WTC11 (cell line): ENCODE results near the gene CCNQ. TPM values are rescaled to one million over a fixed set of nuclear protein-coding genes. Genes with fewer than 3 reads are reported as not detected.

Experiments used
- ATAC-seq: fragments of 200-7000 bp; cut with Tn5 transposase; 2 replicates; pipeline ENCODE4 v1.10.0; 2021; ENCODE audit warnings: mild to moderate bottlenecking, moderate library complexity
- CTCF ChIA-PET: fragments of 300-600 bp; sonication (Branson Sonifier 250); formaldehyde crosslinking; loops from one replicate; lab custom pipeline; 2021; ENCODE audit warnings: antibody characterized with exemption; lab: Charles Lee
- POLR2A ChIA-PET: fragments of 350-600 bp; sonication (Branson Sonifier 250); formaldehyde crosslinking; loops from one replicate; lab custom pipeline; 2021; ENCODE audit warnings: antibody characterized with exemption; lab: Charles Lee
- DNase-seq: peaks from one replicate; pipeline ENCODE4 v3.0.0; 2021; ENCODE audit warnings: low spot score
- H3K27ac Mint-ChIP-seq: 2 replicates; pipeline ENCODE4 v1.8.0; 2021; ENCODE audit warnings: mixed read lengths
- H3K27me3 Mint-ChIP-seq: 2 replicates; pipeline ENCODE4 v1.8.0; 2021; ENCODE audit warnings: low read depth, mild to moderate bottlenecking, moderate library complexity, mixed read lengths
- H3K36me3 Mint-ChIP-seq: 2 replicates; pipeline ENCODE4 v1.8.0; 2021; ENCODE audit warnings: mixed read lengths
- H3K4me1 Mint-ChIP-seq: 2 replicates; pipeline ENCODE4 v1.8.0; 2022; ENCODE audit warnings: mixed read lengths
- H3K4me3 Mint-ChIP-seq: 2 replicates; pipeline ENCODE4 v1.8.0; 2021; ENCODE audit warnings: mild to moderate bottlenecking, moderate library complexity, mixed read lengths
- H3K9me3 Mint-ChIP-seq: 2 replicates; pipeline ENCODE4 v1.8.0; 2021; ENCODE audit warnings: mixed read lengths
- AFF4 ChIP-seq: sonication (generic); formaldehyde crosslinking; IDR thresholded peaks from 2 replicates; pipeline ENCODE4 v1.8.1; 2023; ENCODE audit warnings: mild to moderate bottlenecking, missing genetic modification reagents, borderline replicate concordance
- ATF1 ChIP-seq: sonication (generic); formaldehyde crosslinking; IDR thresholded peaks from 2 replicates; pipeline ENCODE4 v1.8.1; 2023; ENCODE audit warnings: mild to moderate bottlenecking, moderate library complexity, missing genetic modification reagents
- ATF2 ChIP-seq: sonication (generic); formaldehyde crosslinking; IDR thresholded peaks from 2 replicates; pipeline ENCODE4 v1.8.1; 2022; ENCODE audit warnings: low read depth, missing genetic modification reagents, borderline replicate concordance
- ATF6 ChIP-seq: sonication (generic); formaldehyde crosslinking; IDR thresholded peaks from 2 replicates; pipeline ENCODE4 v1.8.1; 2023; ENCODE audit warnings: mild to moderate bottlenecking, missing genetic modification reagents
- CDX4 ChIP-seq: fragments of 250-450 bp; sonication (Bioruptor Pico); IDR thresholded peaks from 2 replicates; pipeline ENCODE4 v1.9.0; 2021; ENCODE audit warnings: moderate library complexity, mild to moderate bottlenecking, inconsistent platforms, borderline replicate concordance
- E2F4 ChIP-seq: sonication (generic); formaldehyde crosslinking; IDR thresholded peaks from 2 replicates; pipeline ENCODE4 v1.8.1; 2022; ENCODE audit warnings: low read depth, mild to moderate bottlenecking, moderate library complexity, missing genetic modification reagents, borderline replicate concordance
- E2F5 ChIP-seq: sonication (generic); formaldehyde crosslinking; IDR thresholded peaks from 2 replicates; pipeline ENCODE4 v1.8.1; 2022; ENCODE audit warnings: mild to moderate bottlenecking, moderate library complexity, missing genetic modification reagents
- ELF4 ChIP-seq: sonication (generic); formaldehyde crosslinking; IDR thresholded peaks from 2 replicates; pipeline ENCODE4 v1.8.1; 2022; ENCODE audit warnings: low read depth, mild to moderate bottlenecking, moderate library complexity, missing genetic modification reagents
- ESRRA ChIP-seq: sonication (generic); formaldehyde crosslinking; IDR thresholded peaks from 2 replicates; pipeline ENCODE4 v1.8.1; 2022; ENCODE audit warnings: mild to moderate bottlenecking, missing genetic modification reagents, borderline replicate concordance
- GABPB1 ChIP-seq: sonication (generic); formaldehyde crosslinking; IDR thresholded peaks from 2 replicates; pipeline ENCODE4 v1.8.1; 2023; ENCODE audit warnings: mild to moderate bottlenecking, missing genetic modification reagents
- IRF2 ChIP-seq: sonication (generic); formaldehyde crosslinking; IDR thresholded peaks from 2 replicates; pipeline ENCODE4 v1.8.0; 2022; ENCODE audit warnings: low read depth, missing genetic modification reagents, borderline replicate concordance
- MAX ChIP-seq: sonication (generic); formaldehyde crosslinking; IDR thresholded peaks from 2 replicates; pipeline ENCODE4 v1.8.0; 2022; ENCODE audit warnings: mild to moderate bottlenecking, missing genetic modification reagents
- MXD4 ChIP-seq: fragments of 250-450 bp; sonication (Bioruptor Pico); IDR thresholded peaks from 2 replicates; pipeline ENCODE4 v1.8.0; 2021; ENCODE audit warnings: mild to moderate bottlenecking, moderate library complexity, borderline replicate concordance
- NFYB ChIP-seq: sonication (generic); formaldehyde crosslinking; conservative IDR thresholded peaks from 2 replicates; pipeline ENCODE4 v1.8.0; 2022; ENCODE audit warnings: low read depth, missing genetic modification reagents
- PRDM15 ChIP-seq: sonication (generic); formaldehyde crosslinking; IDR thresholded peaks from 2 replicates; pipeline ENCODE4 v1.8.0; 2022; ENCODE audit warnings: missing genetic modification reagents
- TCF7 ChIP-seq: sonication (generic); formaldehyde crosslinking; IDR thresholded peaks from 2 replicates; pipeline ENCODE4 v1.8.0; 2022; ENCODE audit warnings: mild to moderate bottlenecking, low read depth, missing genetic modification reagents, moderate library complexity
- ZMAT4 ChIP-seq: fragments of 250-450 bp; sonication (Bioruptor Pico); IDR thresholded peaks from 2 replicates; pipeline ENCODE4 v1.9.0; 2021; ENCODE audit warnings: mild to moderate bottlenecking
- total RNA-seq: library from RNA; stranded (reverse); gene quantifications from 3 replicates; pipeline ENCODE4 v1.2.3, GENCODE V29; 2021

The CCNQ gene
- total RNA-seq, 1 experiment from 2014 or later, result 17.4 TPM

GRCh38 chrX:153538424-153538823, 60.5 kb downstream of the CCNQ start:
- Mint-ChIP-seq H3K4me1 (no peaks in the 10 kb centered on the region), H3K9me3 (no peaks in the 10 kb centered on the region), H3K4me3 (no peak overlapping the region), H3K27ac (no peak overlapping the region), H3K36me3 (no peaks in the 10 kb centered on the region), H3K27me3 (no peaks in the 10 kb centered on the region)
- DNase-seq (no peak), ATAC-seq (no peak)
- POLR2A ChIA-PET, result no interaction called here
- TF ChIP-seq TCF7 (CRISPR knock-in tag), result no peak
- no peak for TF ChIP-seq ELF4 (CRISPR knock-in tag)
- no peak for TF ChIP-seq ATF2 (CRISPR knock-in tag)
- TF ChIP-seq ATF1 (CRISPR knock-in tag), result no peak
- no peak for TF ChIP-seq MXD4 (CRISPR knock-in tag)
- TF ChIP-seq IRF2 (CRISPR knock-in tag), result no peak
- TF ChIP-seq PRDM15 (CRISPR knock-in tag), result no peak
- no peak for TF ChIP-seq NFYB
- TF ChIP-seq AFF4 (CRISPR knock-in tag), result no peak
- no peak for TF ChIP-seq E2F4
- no peak for TF ChIP-seq GABPB1 (CRISPR knock-in tag)
- no peak for TF ChIP-seq CDX4 (CRISPR knock-in tag)
- no peak for TF ChIP-seq MAX (CRISPR knock-in tag)
- no peak for TF ChIP-seq E2F5 (CRISPR knock-in tag)
- TF ChIP-seq ESRRA (CRISPR knock-in tag), result no peak
- TF ChIP-seq ZMAT4, result no peak
- TF ChIP-seq ATF6 (CRISPR knock-in tag), result no peak
- CTCF ChIA-PET, result interaction anchor here (1.0 to 3.8 kb wide), 19 partner anchors 11 to 170 kb away, joined by 4 to 48 read pairs (median 8); partner anchors contain the start of genes CCNQ, HAUS7 and SLC6A8
